DOHH2 (cell line): ENCODE data around the gene PARM1.

Source experiments
- EZH2phosphoT487 ChIP-seq: fragments of 200-600 bp; sonication (generic); IDR thresholded peaks from 2 replicates; pipeline ENCODE4 v1.6.1; 2017; ENCODE audit warnings: borderline replicate concordance, mild to moderate bottlenecking, antibody characterized with exemption, low read length, moderate library complexity, mixed read lengths
- TF ChIP-seq, protein P1 (sequence below): fragments of 200-600 bp; sonication (generic); IDR thresholded peaks from one replicate; pipeline ENCODE4 v1.5.1; 2014; ENCODE audit warnings: antibody characterized with exemption, mild to moderate bottlenecking, low read depth, low read length; ENCODE audit not compliant: poor library complexity, severe bottlenecking

DNA sequence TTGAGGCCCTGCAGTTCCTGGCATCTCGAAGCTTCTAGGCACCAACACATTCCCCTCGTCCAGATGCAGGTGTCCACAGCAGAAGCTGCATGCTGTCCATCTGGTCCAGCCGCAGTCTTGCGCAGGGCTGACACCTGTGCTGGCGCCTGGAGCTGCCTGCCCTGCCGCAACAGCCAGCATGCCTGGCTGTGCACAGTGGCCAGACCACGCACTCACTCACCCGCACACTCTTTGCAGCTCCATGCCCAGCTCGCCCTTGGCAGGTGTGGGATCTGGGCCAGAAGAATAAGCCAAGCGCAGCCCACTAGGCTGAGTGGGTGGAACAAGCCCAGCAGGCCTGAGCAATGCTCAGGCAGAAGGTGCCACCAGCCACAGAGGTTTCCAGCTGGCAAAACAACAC, 125.6 kb downstream of the PARM1 start:
- TF ChIP-seq, protein P1, sequence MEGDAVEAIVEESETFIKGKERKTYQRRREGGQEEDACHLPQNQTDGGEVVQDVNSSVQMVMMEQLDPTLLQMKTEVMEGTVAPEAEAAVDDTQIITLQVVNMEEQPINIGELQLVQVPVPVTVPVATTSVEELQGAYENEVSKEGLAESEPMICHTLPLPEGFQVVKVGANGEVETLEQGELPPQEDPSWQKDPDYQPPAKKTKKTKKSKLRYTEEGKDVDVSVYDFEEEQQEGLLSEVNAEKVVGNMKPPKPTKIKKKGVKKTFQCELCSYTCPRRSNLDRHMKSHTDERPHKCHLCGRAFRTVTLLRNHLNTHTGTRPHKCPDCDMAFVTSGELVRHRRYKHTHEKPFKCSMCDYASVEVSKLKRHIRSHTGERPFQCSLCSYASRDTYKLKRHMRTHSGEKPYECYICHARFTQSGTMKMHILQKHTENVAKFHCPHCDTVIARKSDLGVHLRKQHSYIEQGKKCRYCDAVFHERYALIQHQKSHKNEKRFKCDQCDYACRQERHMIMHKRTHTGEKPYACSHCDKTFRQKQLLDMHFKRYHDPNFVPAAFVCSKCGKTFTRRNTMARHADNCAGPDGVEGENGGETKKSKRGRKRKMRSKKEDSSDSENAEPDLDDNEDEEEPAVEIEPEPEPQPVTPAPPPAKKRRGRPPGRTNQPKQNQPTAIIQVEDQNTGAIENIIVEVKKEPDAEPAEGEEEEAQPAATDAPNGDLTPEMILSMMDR, result no peak
- no peak for TF ChIP-seq EZH2phosphoT487
